GM12872 (cell line): ENCODE data around the gene EML5.

Experiments
- TF ChIP-seq, protein P1 (sequence below): IDR thresholded peaks from 3 replicates; pipeline ENCODE4 v1.5.1; 2011; ENCODE audit warnings: low read depth, mild to moderate bottlenecking, low read length, moderate library complexity; ENCODE audit not compliant: insufficient read depth

The EML5 gene

DNA sequence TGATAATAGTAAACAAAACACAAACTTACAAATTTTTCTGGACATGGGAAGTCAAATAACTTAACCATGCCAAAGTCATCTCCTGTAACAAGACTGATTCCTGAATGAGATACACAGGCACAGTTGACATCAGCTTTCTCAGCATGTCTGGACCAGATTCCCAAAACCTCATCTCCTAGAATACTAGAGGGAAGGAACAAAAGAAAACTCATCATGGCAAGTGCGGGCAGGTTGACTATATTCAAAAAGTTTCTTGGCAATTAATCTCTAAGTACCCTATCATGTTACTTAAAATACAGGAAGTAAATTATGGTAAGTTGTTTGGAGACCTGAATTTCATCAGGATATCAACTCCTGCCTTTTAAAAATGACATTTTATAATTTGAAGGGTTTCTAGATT is 176.1 kb downstream of the EML5 start:
- TF ChIP-seq, protein P1, sequence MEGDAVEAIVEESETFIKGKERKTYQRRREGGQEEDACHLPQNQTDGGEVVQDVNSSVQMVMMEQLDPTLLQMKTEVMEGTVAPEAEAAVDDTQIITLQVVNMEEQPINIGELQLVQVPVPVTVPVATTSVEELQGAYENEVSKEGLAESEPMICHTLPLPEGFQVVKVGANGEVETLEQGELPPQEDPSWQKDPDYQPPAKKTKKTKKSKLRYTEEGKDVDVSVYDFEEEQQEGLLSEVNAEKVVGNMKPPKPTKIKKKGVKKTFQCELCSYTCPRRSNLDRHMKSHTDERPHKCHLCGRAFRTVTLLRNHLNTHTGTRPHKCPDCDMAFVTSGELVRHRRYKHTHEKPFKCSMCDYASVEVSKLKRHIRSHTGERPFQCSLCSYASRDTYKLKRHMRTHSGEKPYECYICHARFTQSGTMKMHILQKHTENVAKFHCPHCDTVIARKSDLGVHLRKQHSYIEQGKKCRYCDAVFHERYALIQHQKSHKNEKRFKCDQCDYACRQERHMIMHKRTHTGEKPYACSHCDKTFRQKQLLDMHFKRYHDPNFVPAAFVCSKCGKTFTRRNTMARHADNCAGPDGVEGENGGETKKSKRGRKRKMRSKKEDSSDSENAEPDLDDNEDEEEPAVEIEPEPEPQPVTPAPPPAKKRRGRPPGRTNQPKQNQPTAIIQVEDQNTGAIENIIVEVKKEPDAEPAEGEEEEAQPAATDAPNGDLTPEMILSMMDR: no peak

- TF ChIP-seq, protein P1: no peak
These were observed 178.4 kb downstream of the EML5 start for GRCh38 chr14:88614218-88614907.

GRCh38 chr14:88613552-88614010 is 179.2 kb downstream of the EML5 start:
- TF ChIP-seq, protein P1: no peak

GRCh38 chr14:88612981-88613380 is 179.8 kb downstream of the EML5 start:
- TF ChIP-seq, protein P1: no peak

DNA sequence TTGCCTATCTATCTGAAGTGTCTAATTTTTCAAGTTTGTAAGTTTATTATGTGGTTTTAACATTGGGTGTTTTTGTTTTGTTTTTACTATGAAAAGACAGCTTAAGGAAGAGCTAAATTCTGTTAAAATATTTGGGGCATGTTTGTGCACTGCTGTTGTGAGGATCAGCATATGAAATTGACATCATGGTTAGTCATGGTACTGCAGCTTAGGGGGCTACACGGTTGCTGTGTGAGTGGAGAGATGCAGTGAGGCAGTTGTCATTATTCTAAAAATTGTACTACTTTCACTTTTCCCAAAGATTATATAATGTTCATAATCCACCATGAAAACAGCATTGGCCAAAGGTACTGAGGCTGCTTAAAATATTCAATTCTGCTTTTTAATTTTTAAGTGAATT is 180.9 kb downstream of the EML5 start:
- TF ChIP-seq, protein P1: no peak

- TF ChIP-seq, protein P1: no peak
These were observed 184.9 kb downstream of the EML5 start for GRCh38 chr14:88607829-88608228.

DNA sequence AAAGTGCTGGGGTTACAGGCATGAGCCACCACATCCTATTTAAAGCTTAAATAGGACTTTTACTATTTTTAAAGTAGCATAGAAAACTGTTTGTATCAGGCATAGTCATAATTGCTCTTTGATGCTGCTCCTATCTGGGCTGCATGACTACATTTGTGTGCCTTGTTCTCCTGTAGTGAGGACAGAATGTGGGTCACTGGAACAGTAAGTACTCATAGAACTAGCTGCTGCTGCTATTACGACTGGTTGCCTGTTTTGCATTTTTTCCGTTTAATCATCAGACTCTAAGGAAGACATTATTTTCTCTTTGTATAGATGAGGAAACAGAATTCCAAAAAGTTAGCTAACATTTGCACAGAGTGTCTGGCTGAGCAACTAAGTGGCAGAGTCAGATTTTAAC is 187.2 kb downstream of the EML5 start:
- TF ChIP-seq, protein P1: no peak
